SK-N-DZ (cell line): ENCODE measurements around the gene CALHM4.
A peak's percentile ranks its signal among the peaks of the same experiment; 100 is the strongest.
"Not testable (repeated sequence)": the region's sequence is repeated elsewhere in the genome, so short reads cannot be mapped to it uniquely, and the experiment has no call there.

ENCODE experiments used
- DNase-seq: peaks from one replicate; pipeline ENCODE4 v3.0.0-alpha.2; 2015; ENCODE audit warnings: low spot score

Gene CALHM4

DNA sequence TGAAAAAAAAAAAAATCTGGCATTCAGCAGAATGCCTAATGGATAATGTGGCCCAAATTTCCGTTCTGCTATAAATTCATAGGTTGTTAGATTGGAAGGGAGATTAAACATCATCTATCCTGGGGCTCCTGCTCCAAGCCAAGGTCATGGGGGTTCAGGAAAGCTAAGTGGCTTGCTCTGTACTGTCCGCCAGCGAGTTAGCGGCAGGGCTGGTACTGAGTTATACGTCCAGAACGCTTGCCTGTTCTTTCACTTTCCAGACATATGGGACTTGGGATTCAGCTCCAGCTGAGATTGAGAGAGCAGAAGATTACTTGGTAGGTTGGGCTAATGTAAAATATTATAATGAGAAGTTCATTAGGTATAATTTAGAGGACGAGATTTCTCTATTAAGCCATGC lies 18.6 kb downstream of the CALHM4 start:
- DNase-seq = peak; percentile 38

DNA sequence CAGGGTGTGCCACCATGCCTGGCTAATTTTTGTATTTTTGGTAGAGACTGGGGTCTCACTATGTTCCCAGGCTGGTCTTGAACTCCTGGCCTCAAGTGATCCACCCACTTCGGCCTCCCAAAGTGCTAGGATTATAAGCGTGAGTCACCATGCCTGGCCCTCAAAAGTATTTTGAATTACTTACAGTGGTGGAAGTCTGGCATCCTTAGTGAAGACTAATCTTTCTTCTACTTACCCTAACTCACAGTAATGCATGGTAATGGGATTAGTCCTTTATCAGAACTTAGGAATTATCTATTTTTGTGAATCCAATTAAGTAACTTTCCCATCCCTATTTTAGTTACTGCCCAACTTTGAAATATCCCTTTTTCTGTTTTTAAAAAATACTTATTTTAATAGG lies 21.7 kb downstream of the CALHM4 start:
- no peak for DNase-seq

DNA sequence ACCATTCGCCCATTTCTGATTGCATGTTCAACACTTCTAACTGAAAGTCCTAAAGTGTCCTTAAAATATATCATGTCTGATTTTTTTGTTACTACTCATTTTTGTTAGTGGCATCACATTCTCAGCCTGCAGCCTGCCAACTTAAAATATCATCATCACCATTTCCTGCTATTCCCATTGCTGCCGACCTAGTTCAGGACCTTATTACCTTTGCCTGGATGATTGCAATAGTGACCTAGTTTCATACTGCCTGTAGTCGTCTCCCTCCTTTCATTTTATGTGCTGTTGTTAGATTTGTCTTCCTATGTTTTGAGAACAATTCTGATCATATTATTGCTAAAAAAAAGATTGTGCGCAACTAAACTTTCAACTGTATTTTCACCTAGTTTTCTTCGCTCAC lies 23.9 kb downstream of the CALHM4 start:
- DNase-seq = no peak

DNA sequence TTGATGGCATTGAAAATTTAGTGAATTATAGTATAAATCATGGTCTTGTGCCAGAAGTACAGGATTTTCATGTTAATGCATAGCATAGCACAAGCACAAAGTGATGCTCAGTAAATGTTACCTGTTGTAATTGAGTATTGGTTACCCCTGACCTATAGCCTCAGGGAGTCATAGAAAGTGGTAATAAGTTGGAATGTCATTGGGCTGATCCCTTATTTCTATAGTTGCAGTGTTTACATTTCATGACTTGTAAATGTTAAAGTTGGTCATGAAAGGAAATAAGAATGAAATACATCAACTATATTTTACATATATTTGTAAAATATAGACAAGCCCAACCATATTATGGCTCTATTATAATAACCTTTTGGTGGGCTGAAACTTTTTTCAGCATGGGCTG lies 24.8 kb downstream of the CALHM4 start:
- no peak for DNase-seq

DNA sequence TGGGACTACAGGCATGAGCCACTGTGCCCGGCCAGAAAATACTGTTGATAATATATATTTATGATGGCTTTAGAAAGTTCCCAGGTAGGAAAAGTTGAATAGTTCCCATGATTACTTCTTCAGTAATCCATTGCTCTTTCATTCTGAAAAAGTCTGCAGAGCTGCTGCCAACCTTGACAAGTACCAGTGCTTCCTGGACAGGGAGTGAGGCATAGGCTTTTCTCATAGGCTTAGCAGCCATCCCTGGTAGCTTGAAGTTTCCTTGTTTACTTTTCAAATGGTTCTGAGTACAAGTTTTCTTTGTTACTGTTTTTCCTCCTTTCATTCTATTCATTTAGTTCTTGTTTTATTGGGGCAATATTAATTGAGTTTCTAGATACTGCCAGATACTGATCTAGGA lies 25.6 kb downstream of the CALHM4 start:
- no peak for DNase-seq

DNA sequence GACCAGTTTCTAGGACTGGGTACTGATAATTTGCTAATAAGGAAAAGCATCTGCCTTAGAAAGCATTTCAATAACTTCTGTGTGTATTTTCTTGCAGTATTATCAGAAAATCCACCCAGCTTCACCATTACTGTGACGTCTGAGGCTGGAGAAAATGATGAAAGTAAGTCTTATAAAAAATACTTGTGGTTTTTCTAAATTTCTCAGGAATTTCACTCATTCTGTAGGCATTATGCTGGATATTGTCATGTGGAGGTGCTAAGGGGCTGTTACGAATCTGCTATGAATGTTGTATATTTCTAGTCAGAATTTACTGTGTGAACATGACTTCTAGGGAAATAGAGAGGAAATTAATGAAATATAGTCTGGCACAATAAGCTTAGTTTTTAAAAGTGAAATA lies 26.6 kb downstream of the CALHM4 start:
- no peak for DNase-seq

DNA sequence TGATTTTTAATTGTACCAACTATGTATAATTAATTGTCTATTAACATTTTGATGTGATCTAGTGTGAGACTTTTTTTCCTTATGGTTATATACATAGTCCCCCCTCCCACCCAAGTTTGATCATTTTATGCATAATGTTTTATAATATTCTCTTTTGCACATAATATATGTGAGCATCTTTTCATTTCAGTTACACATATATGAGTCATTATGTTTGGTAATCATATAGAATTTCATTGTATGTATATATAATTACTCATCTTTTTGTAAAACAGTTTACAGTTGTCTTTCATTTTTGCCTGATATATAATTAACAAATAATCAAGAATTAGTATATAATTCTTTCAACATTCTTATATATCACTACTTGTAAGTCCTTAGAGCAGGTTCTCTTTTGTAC lies 32.7 kb downstream of the CALHM4 start:
- DNase-seq = no peak

DNA sequence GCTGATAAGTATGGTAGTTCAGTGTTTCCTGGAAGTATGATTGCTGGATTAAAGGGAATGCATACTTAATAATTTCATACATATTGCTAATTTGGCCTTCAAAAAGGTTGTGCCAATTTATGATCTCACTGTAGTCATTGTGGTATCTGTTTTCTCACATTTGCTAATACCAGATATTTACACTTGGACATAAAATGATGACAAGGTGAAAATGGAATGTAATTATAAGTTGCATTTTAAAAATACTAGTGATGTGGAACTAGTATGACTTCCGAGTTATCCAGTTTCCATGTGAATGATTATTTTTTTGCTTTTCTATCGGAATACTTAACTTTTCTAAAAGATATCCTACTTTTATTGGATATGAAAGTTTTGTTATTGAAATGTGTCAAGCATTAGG lies 33.2 kb downstream of the CALHM4 start:
- DNase-seq = no peak

DNA sequence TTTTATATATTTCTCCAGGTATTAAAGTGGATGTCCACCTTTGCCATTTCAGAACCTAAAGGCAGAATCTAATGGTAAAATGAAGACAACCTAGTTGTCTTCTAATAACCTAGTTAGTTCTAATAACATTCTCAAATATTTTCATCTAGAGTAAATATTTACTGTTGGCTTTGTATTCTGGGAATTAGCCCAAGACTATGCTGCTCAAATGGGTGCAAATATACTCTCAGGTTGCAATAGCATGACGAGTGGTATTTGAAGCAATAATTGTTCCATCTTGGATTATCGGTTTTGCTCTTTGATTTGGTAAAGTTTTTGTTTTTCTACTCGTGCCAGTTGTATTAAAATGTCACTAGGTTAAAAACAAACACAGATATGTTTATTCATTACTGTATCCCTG lies 41.7 kb downstream of the CALHM4 start:
- DNase-seq = no peak

DNA sequence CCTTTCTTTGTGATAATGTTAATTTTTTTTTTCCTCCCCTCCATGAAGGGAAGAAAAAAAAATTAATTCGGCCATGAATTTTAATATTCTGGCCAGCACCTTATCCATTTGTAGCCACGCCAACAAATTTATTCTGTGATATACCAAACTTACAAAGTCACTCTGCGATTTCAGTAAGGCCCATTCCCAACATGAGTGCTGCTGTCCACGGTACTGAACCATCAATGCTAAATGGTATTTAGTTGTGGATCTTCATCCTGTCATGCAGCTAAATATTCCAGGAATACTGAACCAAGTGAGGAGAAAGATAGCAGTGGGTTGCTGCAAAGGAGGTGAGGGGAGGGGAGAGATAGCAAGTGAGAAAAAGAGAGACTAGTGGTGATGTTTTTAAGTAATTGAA lies 43.3 kb downstream of the CALHM4 start:
- DNase-seq = no peak

DNA sequence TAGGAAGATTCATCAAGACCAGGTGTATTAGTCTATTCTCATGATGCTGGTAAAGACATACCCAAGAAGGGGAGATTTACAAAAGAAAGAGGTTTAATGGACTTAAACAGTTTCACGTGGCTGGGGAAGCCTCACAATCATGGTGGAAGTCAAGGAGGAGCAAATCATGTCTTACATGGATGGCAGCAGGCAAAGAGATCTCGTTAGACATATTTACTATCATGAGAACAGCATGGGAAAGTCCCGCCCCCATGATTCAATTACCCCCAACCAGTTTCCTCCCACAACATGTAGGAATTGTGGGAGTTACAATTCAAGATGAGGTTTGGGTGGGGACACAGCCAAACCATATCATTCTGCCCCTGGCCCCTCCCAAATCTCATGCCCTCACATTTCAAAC lies 50.4 kb downstream of the CALHM4 start:
- DNase-seq = not testable (repeated sequence)

DNA sequence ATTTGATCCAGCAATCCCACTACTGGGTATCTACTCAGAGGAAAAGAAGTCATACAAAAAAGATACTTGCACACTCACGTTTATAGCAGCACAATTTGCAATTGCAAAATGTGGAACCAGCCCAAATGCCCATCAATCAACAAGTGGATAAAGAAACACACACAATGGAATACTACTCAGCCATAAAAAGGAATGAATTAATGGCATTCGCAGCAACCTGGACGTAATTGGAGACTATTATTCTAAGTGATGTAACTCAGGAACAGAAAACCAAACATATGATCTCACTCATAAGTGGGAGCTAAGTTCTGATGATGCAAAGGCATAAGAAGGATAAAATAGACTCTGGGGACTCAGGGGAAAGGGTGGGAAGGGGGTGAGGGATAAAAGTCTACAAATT lies 51.3 kb downstream of the CALHM4 start:
- DNase-seq = not testable (repeated sequence)

DNA sequence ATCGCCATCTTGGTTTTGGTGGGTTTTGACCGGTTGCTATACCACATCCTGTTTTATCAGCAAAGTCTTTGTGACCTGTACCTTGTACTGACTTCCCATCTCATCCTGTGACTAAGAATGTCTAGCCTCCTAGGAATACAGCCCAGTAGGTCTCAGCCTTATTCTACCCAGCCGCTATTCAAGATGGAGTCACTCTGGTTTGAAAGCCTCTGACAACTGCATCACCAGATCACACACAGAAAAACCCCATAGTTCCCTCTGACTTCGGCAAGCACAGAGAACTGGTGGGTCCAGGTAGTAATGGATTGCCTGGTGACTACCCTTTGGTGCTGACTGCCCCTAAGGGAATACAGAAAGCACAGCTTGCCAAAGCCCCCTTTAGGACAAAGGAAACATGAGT lies 52.4 kb downstream of the CALHM4 start:
- DNase-seq = no peak
